HG02970 (cell line): ENCODE data around the gene POLDIP3.

Experiments
- ATAC-seq: cut with Tn5 transposase; IDR thresholded peaks from one replicate; pipeline ENCODE4 v1.9.1; 2021; ENCODE audit warnings: mild to moderate bottlenecking, moderate library complexity, moderate number of reproducible peaks; ENCODE audit not compliant: unreplicated experiment, low FRiP score

The POLDIP3 gene

GRCh38 chr22:42642806-42643633 lies 28.3 kb upstream of the POLDIP3 start:
- ATAC-seq: no peak

- no peak for ATAC-seq
These were observed 27.2 kb upstream of the POLDIP3 start for GRCh38 chr22:42641801-42642413.

- no peak for ATAC-seq
These were observed 25.0 kb upstream of the POLDIP3 start for GRCh38 chr22:42639541-42640241.

GRCh38 chr22:42637555-42637954 lies 22.9 kb upstream of the POLDIP3 start:
- no peak for ATAC-seq

DNA sequence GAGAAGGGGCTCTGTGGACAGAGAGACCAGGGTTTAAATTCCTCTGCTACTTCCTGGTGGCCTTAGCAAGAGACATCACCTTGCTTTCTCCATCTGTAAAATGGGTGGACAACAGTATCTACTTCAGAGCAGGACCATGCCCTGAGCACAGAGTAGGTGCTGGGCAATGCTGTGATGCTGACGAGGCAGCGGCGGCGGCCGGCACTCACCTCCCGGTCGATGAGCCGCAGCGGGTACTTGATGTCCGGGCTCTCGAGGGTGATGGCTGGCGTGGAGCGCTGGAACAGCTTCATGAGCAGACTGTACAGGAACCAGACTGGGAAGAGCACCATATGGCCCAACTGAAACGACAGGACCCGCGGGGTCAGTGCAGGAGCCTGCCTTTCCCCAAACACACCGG lies 21.8 kb upstream of the POLDIP3 start:
- no peak for ATAC-seq

GRCh38 chr22:42635531-42635930 lies 20.8 kb upstream of the POLDIP3 start:
- ATAC-seq: no peak

GRCh38 chr22:42633013-42633412 lies 18.3 kb upstream of the POLDIP3 start:
- no peak for ATAC-seq

DNA sequence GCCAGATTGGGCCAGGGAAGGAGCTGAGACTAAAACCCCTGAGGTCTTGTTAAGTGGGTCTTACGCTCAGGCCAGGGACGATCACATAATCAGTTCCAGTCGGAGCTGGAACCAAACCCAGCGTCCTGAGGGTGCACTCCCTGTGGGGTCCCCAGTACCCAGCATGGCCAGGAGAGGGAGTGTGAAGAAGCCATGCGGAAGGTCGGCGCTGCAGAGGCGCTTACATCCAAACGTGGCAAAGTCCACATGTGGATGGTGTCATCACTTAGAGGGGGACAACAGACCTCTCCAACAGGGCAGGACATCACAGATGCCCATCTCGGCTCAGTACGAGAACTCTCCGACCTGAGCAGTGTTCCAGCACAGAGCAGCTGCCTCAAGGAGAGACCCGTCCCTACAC lies 17.4 kb upstream of the POLDIP3 start:
- no peak for ATAC-seq

DNA sequence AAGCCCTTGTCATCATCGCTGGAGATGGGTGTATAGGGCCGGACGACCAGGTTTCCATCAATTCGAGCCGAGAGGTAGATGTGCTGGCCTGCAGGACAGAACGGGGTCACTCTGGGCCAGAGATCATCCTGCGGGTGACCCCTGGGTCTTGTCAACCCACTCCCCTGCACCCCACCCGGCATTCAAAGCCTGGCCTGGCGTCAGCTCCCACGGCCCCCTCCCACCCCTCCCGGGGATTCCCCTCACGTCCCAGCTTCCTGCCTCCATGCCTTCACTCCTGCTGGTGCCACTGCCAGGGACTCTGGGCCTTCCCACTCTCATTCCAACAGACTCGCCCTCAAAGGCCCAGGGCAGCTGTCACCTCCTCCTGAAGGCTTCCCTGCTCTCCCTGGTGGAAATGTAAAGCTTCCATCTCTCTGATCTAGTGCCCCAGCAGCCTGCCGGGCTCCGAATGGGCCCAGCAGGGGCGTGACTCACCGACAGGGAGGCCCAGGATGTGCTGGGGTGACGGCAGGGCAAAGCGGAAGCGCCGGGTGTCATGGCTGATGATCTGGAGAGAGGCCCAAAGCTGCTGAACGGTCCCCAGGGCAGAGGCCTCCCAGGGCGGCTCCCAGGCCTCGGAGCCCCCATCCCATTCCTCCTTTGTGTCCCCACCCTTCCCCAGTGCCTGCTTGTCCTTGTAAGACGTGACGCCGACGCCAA lies 16.4 kb upstream of the POLDIP3 start:
- ATAC-seq: no peak

GRCh38 chr22:42630211-42630610 lies 15.5 kb upstream of the POLDIP3 start:
- ATAC-seq: no peak

DNA sequence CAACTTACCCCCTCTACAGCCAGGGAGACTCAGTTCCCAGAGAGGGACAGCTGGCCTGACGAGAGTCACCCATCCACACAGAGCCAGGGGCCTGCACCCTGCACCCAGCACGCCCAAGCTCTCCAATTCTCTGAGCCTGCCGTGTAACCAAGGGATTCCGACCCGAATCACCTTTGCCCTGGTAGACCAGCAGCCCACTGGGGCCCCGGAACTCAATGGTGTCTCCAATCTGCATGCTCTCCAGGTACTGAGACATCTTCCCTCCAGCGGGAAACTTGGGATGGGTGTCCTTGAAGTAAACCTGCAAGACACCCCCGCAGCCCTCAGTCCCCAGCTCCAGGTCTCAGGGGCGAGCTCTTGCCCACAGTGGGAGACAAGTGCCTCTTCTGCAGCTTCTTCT lies 13.3 kb upstream of the POLDIP3 start:
- no peak for ATAC-seq

DNA sequence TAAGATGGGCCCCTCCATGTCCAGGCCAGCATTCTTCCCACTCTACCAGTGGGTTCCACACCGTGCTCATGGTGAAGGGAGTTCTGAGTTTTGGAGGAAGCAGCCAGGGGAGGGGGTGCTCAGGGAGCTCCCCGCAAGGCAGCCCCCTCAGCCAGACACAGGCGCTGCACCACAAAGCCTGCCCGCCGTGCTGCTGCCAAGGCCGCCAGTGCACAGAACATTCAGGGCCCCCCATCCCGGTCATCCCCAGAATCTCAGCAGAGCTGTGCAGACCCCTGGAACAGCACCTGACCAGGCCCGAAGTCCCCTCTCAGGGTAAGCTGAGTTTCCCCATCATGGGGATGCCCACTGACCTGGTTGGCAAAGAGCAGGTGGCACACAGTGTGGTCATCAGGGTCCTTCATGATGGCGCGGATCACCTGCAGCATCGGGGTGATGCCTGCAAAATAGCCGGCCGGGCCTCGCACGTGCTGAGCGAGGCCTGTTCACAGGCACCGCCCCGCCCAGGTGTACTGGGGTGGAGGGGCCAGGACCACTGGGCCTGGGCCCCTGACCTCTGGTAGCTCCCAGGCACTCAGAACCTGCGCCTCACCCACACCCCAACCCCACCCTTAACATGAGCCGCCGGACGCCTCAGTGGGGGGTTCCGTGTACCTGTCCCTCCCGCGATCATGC lies 12.4 kb upstream of the POLDIP3 start:
- ATAC-seq: no peak

GRCh38 chr22:42626431-42626830 lies 11.7 kb upstream of the POLDIP3 start:
- ATAC-seq: no peak

GRCh38 chr22:42625416-42625815 lies 10.7 kb upstream of the POLDIP3 start:
- no peak for ATAC-seq

DNA sequence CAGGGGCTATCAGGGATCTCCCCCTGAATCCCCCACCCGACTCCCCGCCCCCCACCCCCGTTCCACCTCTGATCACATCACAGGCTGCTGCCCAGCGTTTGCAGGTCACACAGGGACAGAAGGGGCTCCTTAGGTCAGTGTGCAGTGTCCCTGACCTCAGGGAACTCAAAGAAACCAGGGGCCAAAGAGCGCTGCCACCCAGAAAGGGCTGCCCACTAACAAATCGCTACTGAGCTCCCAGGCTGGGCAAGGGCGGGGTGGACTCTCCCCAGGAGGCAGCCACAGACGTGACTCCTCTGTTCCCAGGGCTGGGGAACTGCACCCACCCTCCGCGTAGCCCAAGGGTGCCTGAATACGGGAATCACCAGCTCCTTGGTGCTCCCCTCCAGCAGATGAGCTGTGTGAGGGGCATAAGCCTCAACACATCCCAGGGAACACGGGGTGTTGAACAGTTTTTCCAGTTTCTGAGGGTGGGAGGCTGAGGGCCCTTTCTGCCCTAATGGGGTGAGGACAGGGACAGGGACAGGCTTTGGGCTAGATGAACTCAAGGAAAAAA lies 9.9 kb upstream of the POLDIP3 start:
- ATAC-seq: no peak

DNA sequence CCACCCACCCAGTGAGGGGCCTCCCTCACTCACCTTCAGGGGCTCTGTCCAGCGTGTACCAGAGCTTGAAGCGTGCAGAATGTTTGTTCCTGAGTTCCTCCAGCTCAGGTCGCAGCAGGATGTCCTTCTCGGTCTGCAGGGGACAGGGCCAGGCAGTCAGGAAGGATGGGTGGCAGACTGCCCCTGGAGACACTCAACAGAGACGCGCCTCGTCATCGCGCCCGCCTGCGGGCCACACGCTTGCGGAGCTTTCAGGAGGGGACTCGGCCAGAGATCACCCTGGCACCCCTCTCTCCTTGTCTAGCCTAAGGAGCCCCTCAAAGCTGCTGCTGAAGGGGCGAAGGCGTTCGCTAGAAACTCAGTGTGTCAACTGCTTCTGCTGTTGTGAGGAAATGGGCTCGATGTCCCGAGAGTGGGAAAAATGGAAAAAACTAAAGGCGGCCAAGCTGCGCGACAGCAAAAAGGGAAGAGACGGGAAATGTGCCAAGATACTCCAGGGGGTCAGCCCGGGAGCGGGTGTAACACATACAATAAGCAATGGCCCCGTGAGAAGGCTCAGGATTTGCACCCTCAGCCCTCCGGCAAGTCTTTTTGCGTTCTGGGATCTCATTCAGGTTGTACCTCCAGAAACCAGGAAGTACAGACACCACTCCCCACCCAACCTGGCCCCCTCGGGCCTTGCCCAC lies 9.2 kb upstream of the POLDIP3 start:
- no peak for ATAC-seq

DNA sequence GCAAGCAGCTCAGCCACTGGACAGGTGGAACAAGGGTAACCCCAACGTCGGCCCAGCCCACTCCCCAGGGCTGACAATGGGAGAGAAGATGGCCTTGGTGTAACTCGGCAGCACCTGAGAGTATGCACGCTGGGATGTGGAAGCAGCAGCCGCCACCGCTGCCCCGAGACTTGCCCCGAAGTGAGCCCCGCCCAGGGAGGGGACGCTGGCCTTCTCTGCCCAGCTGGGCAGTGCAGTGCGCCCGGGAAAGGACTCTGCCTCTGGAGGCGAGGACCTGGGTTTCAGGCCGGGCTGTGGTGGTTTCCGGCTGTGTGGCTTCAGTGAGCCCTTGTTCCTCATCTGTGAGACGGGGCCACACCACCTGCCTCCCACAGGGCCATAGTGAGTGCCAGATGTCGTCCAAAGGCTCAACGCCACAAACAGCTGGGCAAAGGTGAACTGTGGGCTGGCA lies 8.6 kb upstream of the POLDIP3 start:
- ATAC-seq: no peak

GRCh38 chr22:42622061-42622710 lies 7.5 kb upstream of the POLDIP3 start:
- no peak for ATAC-seq

DNA sequence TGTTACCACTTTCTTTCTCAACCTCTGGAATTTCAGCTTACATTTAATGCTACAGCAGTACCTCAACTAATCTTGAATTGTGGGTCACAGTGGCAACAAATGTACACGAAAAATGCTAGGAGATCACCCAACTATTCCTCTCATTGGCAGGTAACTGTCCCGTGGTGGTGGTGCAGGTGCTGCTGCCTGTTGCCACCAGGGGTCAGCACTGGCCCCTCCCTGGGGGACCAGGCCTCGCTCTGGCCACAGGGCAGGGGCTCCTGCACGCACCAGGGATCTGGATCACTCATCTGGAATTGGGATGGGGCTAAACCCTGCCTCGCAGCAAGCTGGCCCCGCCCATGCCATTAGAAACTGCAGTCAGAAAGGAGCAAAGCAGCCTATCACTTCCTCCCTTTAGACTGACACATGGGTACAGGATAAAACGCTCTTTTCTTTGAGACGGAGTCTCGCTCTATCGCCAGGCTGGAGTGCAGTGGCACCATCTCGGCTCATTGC lies 6.9 kb upstream of the POLDIP3 start:
- ATAC-seq: no peak
